Measurements from ENCODE around the gene DHPS. TPM values are rescaled to one million over a fixed set of nuclear protein-coding genes. Genes with fewer than 3 reads are reported as not detected.

The DHPS gene
- total RNA-seq, 2 donors from 2014 or later: 55.8 to 136 TPM

GRCh38 chr19:12695514-12695913, 13.8 kb upstream of the DHPS start:
- no peak for DNase-seq
- ATAC-seq: no peak
- peaks cover 20% of the 10 kb centered on the region for H3K4me1 ChIP-seq
- no peaks in the 10 kb centered on the region for H3K9me3 ChIP-seq
- no peak for TF ChIP-seq POLR2A (IDR thresholded peaks at IDR 0.05)
- TF ChIP-seq CTCF (IDR thresholded peaks at IDR 0.05): no peak
- intact Hi-C loops (cut with DNase I): no loop called here
- H3K36me3 ChIP-seq (replicated peaks in 1 of 2; ENCODE audit: insufficient read depth in 1 of 2, low read depth in 2 of 2): no peaks in the 10 kb centered on the region
- H3K4me3 ChIP-seq: peak overlapping the region in 1 of 2 donors; percentile 94
- H3K27ac ChIP-seq: no peak overlapping the region
- 71% methylated on average over 1 of the region's 1 CpG; no CpG with 5 or more reads in 1 of the 2 donors for WGBS, 2 donors
- no peaks in the 10 kb centered on the region for H3K27me3 ChIP-seq

GRCh38 chr19:12695096-12695495, 13.4 kb upstream of the DHPS start:
- Histone ChIP-seq H3K9me3 (no peaks in the 10 kb centered on the region), H3K36me3 (replicated peaks in 1 of 2; ENCODE audit: insufficient read depth in 1 of 2, low read depth in 2 of 2) (no peaks in the 10 kb centered on the region), H3K4me1 (peaks cover 20% of the 10 kb centered on the region), H3K4me3 (no peak overlapping the region), H3K27ac (no peak overlapping the region), H3K27me3 (no peaks in the 10 kb centered on the region)
- ATAC-seq (no peak), DNase-seq (no peak)
- intact Hi-C loops (cut with DNase I): no loop called here
- WGBS, 2 donors: 49% methylated on average over 2 of the region's 2 CpGs; no CpG with 5 or more reads in 1 of the 2 donors
- no peak for TF ChIP-seq CTCF (IDR thresholded peaks at IDR 0.05)
- TF ChIP-seq POLR2A (IDR thresholded peaks at IDR 0.05): no peak

- Histone ChIP-seq H3K9me3 (no peaks in the 10 kb centered on the region), H3K4me1 (peaks cover 20% of the 10 kb centered on the region), H3K36me3 (replicated peaks in 1 of 2; ENCODE audit: insufficient read depth in 1 of 2, low read depth in 2 of 2) (no peaks in the 10 kb centered on the region), H3K4me3 (no peak overlapping the region), H3K27me3 (no peaks in the 10 kb centered on the region), H3K27ac (no peak overlapping the region)
- no peak for ATAC-seq
- WGBS, 2 donors: 76 to 83% methylated on average over 9 to 12 of the region's 16 CpGs
- no peak for TF ChIP-seq POLR2A (IDR thresholded peaks at IDR 0.05)
- TF ChIP-seq CTCF (IDR thresholded peaks at IDR 0.05): no peak
- no peak for DNase-seq
- intact Hi-C loops (cut with DNase I): no loop called here
Measured at GRCh38 chr19:12694641-12695040, 13.0 kb upstream of the DHPS start.

GRCh38 chr19:12692960-12693359, 11.3 kb upstream of the DHPS start:
- H3K36me3 ChIP-seq (replicated peaks in 1 of 2; ENCODE audit: insufficient read depth in 1 of 2, low read depth in 2 of 2): no peaks in the 10 kb centered on the region
- peaks cover 20% of the 10 kb centered on the region for H3K4me1 ChIP-seq
- H3K27ac ChIP-seq: no peak overlapping the region
- ATAC-seq (no peak), DNase-seq (no peak)
- H3K4me3 ChIP-seq: no peak overlapping the region
- H3K9me3 ChIP-seq: no peaks in the 10 kb centered on the region
- no peaks in the 10 kb centered on the region for H3K27me3 ChIP-seq
- intact Hi-C loops (cut with DNase I): no loop called here
- TF ChIP-seq POLR2A (IDR thresholded peaks at IDR 0.05): no peak
- TF ChIP-seq CTCF (IDR thresholded peaks at IDR 0.05): no peak
- 81 to 91% methylated on average over 4 to 5 of the region's 5 CpGs for WGBS, 2 donors

- no peak for TF ChIP-seq POLR2A (IDR thresholded peaks at IDR 0.05)
- no peak for TF ChIP-seq CTCF (IDR thresholded peaks at IDR 0.05)
- no peak for DNase-seq
- intact Hi-C loops (cut with DNase I): no loop called here
- Histone ChIP-seq H3K36me3 (replicated peaks in 1 of 2; ENCODE audit: insufficient read depth in 1 of 2, low read depth in 2 of 2) (no peaks in the 10 kb centered on the region), H3K9me3 (no peaks in the 10 kb centered on the region), H3K4me3 (no peak overlapping the region), H3K27ac (no peak overlapping the region), H3K27me3 (no peaks in the 10 kb centered on the region), H3K4me1 (peaks cover under 1% of the 10 kb centered on the region)
- ATAC-seq: no peak
- WGBS, 2 donors: 71 to 90% methylated on average over 11 to 23 of the region's 26 CpGs
Measured at GRCh38 chr19:12689581-12690216, 8.0 kb upstream of the DHPS start.
